H1 (cell line): Measurements from ENCODE around the gene TMEM39A. TPM values are rescaled to one million over a fixed set of nuclear protein-coding genes. Genes with fewer than 3 reads are reported as not detected.

Experiments used
- CTCF ChIA-PET: fragments of 300-600 bp; sonication (Branson Sonifier 250); formaldehyde crosslinking; loops from one replicate; lab custom pipeline; 2021; ENCODE audit not compliant: partially characterized antibody; lab: Charles Lee
- POLR2A ChIA-PET: fragments of 300-600 bp; sonication (Branson Sonifier 250); formaldehyde crosslinking; loops from one replicate; lab custom pipeline; 2021; ENCODE audit warnings: inconsistent platforms; ENCODE audit not compliant: partially characterized antibody; lab: Charles Lee
- DNase-seq, 2 experiments: peaks; one replicate each; pipeline versions ENCODE4 v3.0.0 to v3.0.0-alpha.2; 2010 to 2022; ENCODE audit warnings: low spot score in 2 of 2, low read depth in 1 of 2, mixed read lengths in 1 of 2
- FAIRE-seq: peaks from 2 replicates; lab custom pipeline; 2011; peaks lifted over from hg19 to GRCh38; lab: Jason Lieb, UNC
- H2AFZ ChIP-seq: 2 replicates; pipeline ENCODE4 v1.8.1; 2012; ENCODE audit warnings: low read length, inconsistent platforms
- H2AK5ac ChIP-seq: 2 replicates; pipeline ENCODE4 v1.6.1; 2013; ENCODE audit warnings: low read depth, low read length
- H2BK120ac ChIP-seq: replicated peaks from 2 replicates; pipeline ENCODE3; 2013; ENCODE audit warnings: low read depth, low read length, inconsistent platforms
- H2BK12ac ChIP-seq: 2 replicates; pipeline ENCODE4 v1.6.1; 2013; ENCODE audit warnings: low read depth, low read length
- H2BK15ac ChIP-seq: 2 replicates; pipeline ENCODE4 v1.6.1; 2013; ENCODE audit warnings: low read length
- H2BK20ac ChIP-seq: 2 replicates; pipeline ENCODE4 v1.6.1; 2013; ENCODE audit warnings: low read length
- H2BK5ac ChIP-seq: 2 replicates; pipeline ENCODE4 v1.6.1; 2013; ENCODE audit warnings: low read depth, low read length
- H3K14ac ChIP-seq: 2 replicates; pipeline ENCODE4 v1.6.1; 2013; ENCODE audit warnings: inconsistent platforms; ENCODE audit not compliant: insufficient read length
- H3K18ac ChIP-seq: 2 replicates; pipeline ENCODE4 v1.6.1; 2013; ENCODE audit warnings: low read length; ENCODE audit errors: extremely low read depth
- H3K23ac ChIP-seq: 2 replicates; pipeline ENCODE4 v1.6.1; 2013; ENCODE audit warnings: inconsistent platforms; ENCODE audit not compliant: insufficient read length
- H3K23me2 ChIP-seq: 2 replicates; pipeline ENCODE4 v1.6.1; 2013; ENCODE audit warnings: low read depth, low read length
- H3K27ac ChIP-seq: 2 replicates; pipeline ENCODE4 v1.6.1; 2011; ENCODE audit warnings: low read depth, low read length, inconsistent platforms
- H3K27me3 ChIP-seq, 4 experiments: replicated peaks in 1 of 4; 1 replicate in 1 of 4; 2 replicates in 3 of 4; pipeline versions ENCODE4 v1.6.1 to v1.8.1; 2011 to 2013; ENCODE audit warnings: low read length in 3 of 4, mild to moderate bottlenecking in 3 of 4, inconsistent platforms in 2 of 4, mixed read lengths in 2 of 4, moderate library complexity in 1 of 4; ENCODE audit not compliant: control insufficient read depth in 3 of 4, insufficient read depth in 3 of 4; ENCODE audit errors: extremely low read depth in 1 of 4
- H3K36me3 ChIP-seq, 4 experiments: 2 replicates each; pipeline versions ENCODE4 v1.6.1 to v1.8.1; 2011 to 2013; ENCODE audit warnings: mild to moderate bottlenecking in 4 of 4, low read length in 3 of 4, moderate library complexity in 2 of 4, control low read depth in 1 of 4, inconsistent platforms in 1 of 4; ENCODE audit not compliant: insufficient read depth in 4 of 4, control insufficient read depth in 2 of 4
- H3K4ac ChIP-seq: replicated peaks from 2 replicates; pipeline ENCODE3; 2013; ENCODE audit warnings: low read length, low read depth, mixed read lengths, inconsistent platforms; ENCODE audit not compliant: insufficient read length
- H3K4me1 ChIP-seq, 4 experiments: replicated peaks in 1 of 4; 1 replicate in 1 of 4; 2 replicates in 3 of 4; pipeline versions ENCODE4 v1.6.1 to v1.8.1; 2011 to 2013; ENCODE audit warnings: low read length in 3 of 4, inconsistent platforms in 2 of 4, mixed read lengths in 1 of 4; ENCODE audit not compliant: insufficient read depth in 4 of 4, control insufficient read depth in 3 of 4
- H3K4me2 ChIP-seq, 2 experiments: 2 replicates each; pipeline versions ENCODE4 v1.6.1 to v1.8.1; 2011 to 2013; ENCODE audit warnings: low read depth in 2 of 2, low read length in 2 of 2, control low read depth in 1 of 2, inconsistent platforms in 1 of 2, mild to moderate bottlenecking in 1 of 2; ENCODE audit not compliant: insufficient read depth in 1 of 2
- H3K4me3 ChIP-seq, 4 experiments: fragments of 200-600, 300-600 bp in 1 of 4; sonication (generic), shearing (Covaris generic), sonication (Bioruptor Twin) in 1 of 4; 2 replicates each; pipeline versions ENCODE4 v1.5.1 to v1.8.1; 2011 to 2016; ENCODE audit warnings: low read length in 4 of 4, low read depth in 3 of 4, control low read depth in 2 of 4, inconsistent platforms in 2 of 4, mild to moderate bottlenecking in 2 of 4, mixed read lengths in 1 of 4, moderate library complexity in 1 of 4; ENCODE audit not compliant: insufficient read depth in 2 of 4; ENCODE audit errors: extremely low read depth in 1 of 4
- H3K56ac ChIP-seq: replicated peaks from 2 replicates; pipeline ENCODE3; 2013; ENCODE audit warnings: low read depth, mild to moderate bottlenecking, mixed read lengths, low read length, inconsistent platforms; ENCODE audit not compliant: insufficient read length
- H3K79me1 ChIP-seq: 2 replicates; pipeline ENCODE4 v1.6.1; 2013; ENCODE audit warnings: low read depth, low read length, control low read depth
- H3K79me2 ChIP-seq, 2 experiments: 2 replicates each; pipeline versions ENCODE4 v1.6.1 to v1.8.1; 2012 to 2013; ENCODE audit warnings: low read length in 2 of 2, mild to moderate bottlenecking in 2 of 2, inconsistent platforms in 1 of 2; ENCODE audit not compliant: insufficient read depth in 2 of 2, control insufficient read depth in 1 of 2
- H3K9ac ChIP-seq, 4 experiments: replicated peaks in 1 of 4; 1 replicate in 1 of 4; 2 replicates in 3 of 4; pipeline versions ENCODE4 v1.6.1 to v1.8.1; 2011 to 2013; ENCODE audit warnings: low read depth in 3 of 4, low read length in 3 of 4, control low read depth in 2 of 4, mild to moderate bottlenecking in 2 of 4, moderate library complexity in 2 of 4, inconsistent platforms in 1 of 4; ENCODE audit errors: extremely low read depth in 1 of 4
- H3K9me3 ChIP-seq, 2 experiments: 2 replicates each; pipeline versions ENCODE4 v1.6.1 to v1.8.1; 2012 to 2013; ENCODE audit warnings: mild to moderate bottlenecking in 2 of 2, moderate library complexity in 2 of 2, control low read depth in 1 of 2, inconsistent platforms in 1 of 2, low read depth in 1 of 2, low read length in 1 of 2, mixed read lengths in 1 of 2; ENCODE audit not compliant: insufficient read depth in 2 of 2
- H4K20me1 ChIP-seq, 2 experiments: replicated peaks in 1 of 2; 2 replicates each; pipeline versions ENCODE3 to v1.8.1; 2011 to 2013; ENCODE audit warnings: inconsistent platforms in 2 of 2, low read length in 2 of 2, mild to moderate bottlenecking in 1 of 2; ENCODE audit not compliant: insufficient read depth in 2 of 2, control insufficient read depth in 1 of 2
- H4K5ac ChIP-seq: 2 replicates; pipeline ENCODE4 v1.6.1; 2013; ENCODE audit warnings: low read length, low read depth, mixed read lengths, inconsistent platforms; ENCODE audit not compliant: insufficient read length
- H4K8ac ChIP-seq: 2 replicates; pipeline ENCODE4 v1.8.0; 2013; ENCODE audit warnings: mild to moderate bottlenecking, moderate library complexity, low read length, inconsistent platforms; ENCODE audit not compliant: insufficient read depth; ENCODE audit errors: extremely low read depth
- H4K91ac ChIP-seq: replicated peaks from 2 replicates; pipeline ENCODE3; 2013; ENCODE audit warnings: low read length, mixed read lengths, inconsistent platforms; ENCODE audit not compliant: insufficient read length
- BRCA1 ChIP-seq: IDR thresholded peaks from 2 replicates; pipeline ENCODE4 v1.6.1; 2012; ENCODE audit warnings: low read depth, low read length, improper control_type of control experiment
- HDAC6 ChIP-seq: IDR thresholded peaks from one replicate; pipeline ENCODE4 v1.7.1; 2012; ENCODE audit warnings: low read depth, mild to moderate bottlenecking, inconsistent platforms, low read length, moderate library complexity
- JUND ChIP-seq: IDR thresholded peaks from 2 replicates; pipeline ENCODE4 v1.6.1; 2011; ENCODE audit warnings: mild to moderate bottlenecking, improper control_type of control experiment, low read length
- KDM1A ChIP-seq: fragments of 200-600, 300-600 bp; sonication (generic); IDR thresholded peaks from 2 replicates; pipeline ENCODE4 v1.7.1; 2016; ENCODE audit warnings: mild to moderate bottlenecking, low read length, borderline replicate concordance
- SP2 ChIP-seq: IDR thresholded peaks from 2 replicates; pipeline ENCODE4 v1.6.1; 2012; ENCODE audit warnings: mild to moderate bottlenecking, low read length, inconsistent platforms
- WGBS, 2 experiments: shearing (Covaris generic) in 1 of 2; methylation state at CpG; one replicate each; pipeline versions ENCODE4 v1.1.6 to v1.1.7; 2013 to 2015; ENCODE audit warnings: low lambda C conversion rate in 2 of 2, mixed read lengths in 2 of 2, inconsistent platforms in 1 of 2, low coverage in 1 of 2, missing lambda C conversion rate in 1 of 2; ENCODE audit not compliant: insufficient replicate concordance in 2 of 2, insufficient coverage in 1 of 2, insufficient read length in 1 of 2; ENCODE audit errors: extremely low coverage in 1 of 2, missing lambda C conversion rate in 1 of 2; 5-methylcytosine and 5-hydroxymethylcytosine counted together
- long read RNA-seq, 2 experiments: library from RNA in 1 of 2; library from capped mRNA in 1 of 2; stranded (forward); transcript quantifications; one replicate each; pipeline ENCODE4 v2.0.0, GENCODE V29; 2021; ENCODE audit warnings: inconsistent platforms in 1 of 2
- polyA minus RNA-seq, 3 experiments: library from RNA; depleted of rRNA, polyadenylated mRNA; stranded (reverse); fragments of >200 nt; gene quantifications; 1 replicate in 2 of 3; 2 replicates in 1 of 3; pipeline ENCODE4 v1.2.3, GENCODE V29; 2011
- polyA plus RNA-seq, 7 experiments: library from polyadenylated mRNA; depleted of rRNA in 3 of 7; stranded (reverse) in 5 of 7; unstranded in 2 of 7; fragments of >200 nt in 5 of 7; fragments of 200-250 nt in 2 of 7; gene quantifications; 1 replicate in 5 of 7; 2 replicates in 1 of 7; 4 replicates in 1 of 7; pipeline versions ENCODE4 v1.2.1 to v1.2.3, GENCODE V29; 2011 to 2013; ENCODE audit warnings: missing spikeins in 2 of 7, mixed read lengths in 2 of 7
- total RNA-seq: library from RNA; stranded (reverse); fragmentation: NEBNext Ultra II Directional; extraction: Animal tissue kit (Norgen Biotek cat#: 25700); gene quantifications from 2 replicates; pipeline ENCODE4 v1.2.1, GENCODE V29; 2021

The TMEM39A gene, protein sequence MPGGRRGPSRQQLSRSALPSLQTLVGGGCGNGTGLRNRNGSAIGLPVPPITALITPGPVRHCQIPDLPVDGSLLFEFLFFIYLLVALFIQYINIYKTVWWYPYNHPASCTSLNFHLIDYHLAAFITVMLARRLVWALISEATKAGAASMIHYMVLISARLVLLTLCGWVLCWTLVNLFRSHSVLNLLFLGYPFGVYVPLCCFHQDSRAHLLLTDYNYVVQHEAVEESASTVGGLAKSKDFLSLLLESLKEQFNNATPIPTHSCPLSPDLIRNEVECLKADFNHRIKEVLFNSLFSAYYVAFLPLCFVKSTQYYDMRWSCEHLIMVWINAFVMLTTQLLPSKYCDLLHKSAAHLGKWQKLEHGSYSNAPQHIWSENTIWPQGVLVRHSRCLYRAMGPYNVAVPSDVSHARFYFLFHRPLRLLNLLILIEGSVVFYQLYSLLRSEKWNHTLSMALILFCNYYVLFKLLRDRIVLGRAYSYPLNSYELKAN
- total RNA-seq (36.1 and 43.7 TPM in 2 replicates), polyA plus RNA-seq (2011; rRNA removed) (17.3 and 26.8 TPM in 2 replicates), polyA minus RNA-seq (2011; rRNA and poly(A)+ RNA removed) (59.8 and 97.0 TPM in 2 replicates)
- polyA plus RNA-seq (2011; cell fraction: cytosol; rRNA removed), result 16.5 TPM
- 32.4 TPM for polyA plus RNA-seq (2011; cell fraction: nucleus; rRNA removed)
- 30.0 to 37.6 TPM (median 31.5 TPM) in 4 replicates for polyA plus RNA-seq (2012, experiment 1 of 2)
- 16.3 TPM for polyA plus RNA-seq (2012, experiment 2 of 2)
- 28.2 TPM for polyA plus RNA-seq (2013, experiment 1 of 2)
- 27.4 TPM for polyA plus RNA-seq (2013, experiment 2 of 2)
- 9.2 TPM for polyA minus RNA-seq (2011; cell fraction: cytosol; rRNA and poly(A)+ RNA removed)
- polyA minus RNA-seq (2011; cell fraction: nucleus; rRNA and poly(A)+ RNA removed), result 57.6 TPM
- long read RNA-seq, experiment 1, partial matches to known transcripts, result 12 of 28 reads
- long read RNA-seq, experiment 1, other reads (novel, unspliced or antisense), result 16 of 28 reads
- long read RNA-seq, experiment 2, full-length matches to known transcripts, result 30 of 72 reads
- long read RNA-seq, experiment 2, partial matches to known transcripts, result 27 of 72 reads
- long read RNA-seq, experiment 2, other reads (novel, unspliced or antisense), result 15 of 72 reads

GRCh38 chr3:119463171-119464169, at the start of gene TMEM39A:
TSS of gene TMEM39A (minus strand) at chr3:119463615. CDS start at chr3:119462074, 1,541 bp downstream.
- peak within 1 kb of the TSS; percentile 28 for H3K23ac ChIP-seq
- peaks cover 0 to 2% of the 10 kb centered on the region in 2 experiments for H4K20me1 ChIP-seq
- ChIA-PET CTCF (interaction anchor here (0.6 to 2.3 kb wide), 5 partner anchors 10 to 329 kb away, joined by 3 to 8 read pairs (median 4); no protein-coding TSS in a partner anchor), POLR2A (interaction anchor here (0.5 to 3.3 kb wide), 19 partner anchors 9 to 632 kb away, joined by 3 to 24 read pairs (median 4); partner anchors contain the start of genes ADPRH, B4GALT4, COX17 and TIMMDC1)
- no peak within 1 kb of the TSS for H2BK15ac ChIP-seq
- peaks cover 7 to 39% of the 10 kb centered on the region in 2 experiments for H3K79me2 ChIP-seq
- peak within 1 kb of the TSS; percentile 17; the same call in 1 of the 2 replicates for H2AK5ac ChIP-seq
- peak within 1 kb of the TSS; percentile 73; the same call in 1 of the 2 replicates for H3K18ac ChIP-seq
- peak within 1 kb of the TSS; percentile 27 for H3K14ac ChIP-seq
- peaks cover 0 to 5% (median 1%) of the 10 kb centered on the region in 4 experiments; a peak in 5 of 7 replicates for H3K4me1 ChIP-seq
- H3K27me3 ChIP-seq, result no peaks in the 10 kb centered on the region
- H3K79me1 ChIP-seq, result peaks cover 2% of the 10 kb centered on the region; the same call in 1 of the 2 replicates
- peak within 1 kb of the TSS; percentile 80 to 97 (median 92) for H3K9ac ChIP-seq
- H3K23me2 ChIP-seq, result peaks cover 4% of the 10 kb centered on the region
- H3K4me2 ChIP-seq, result peak within 1 kb of the TSS; percentile 74 to 75
- no peak within 1 kb of the TSS for H2BK20ac ChIP-seq
- H2BK120ac ChIP-seq, result no peak within 1 kb of the TSS
- DNase-seq (peak; percentile 93 to 100), FAIRE-seq (peak; percentile 71)
- H3K4me3 ChIP-seq, result peak within 1 kb of the TSS; percentile 88 to 98 (median 95)
- peak within 1 kb of the TSS; percentile 98 for H4K8ac ChIP-seq
- peak within 1 kb of the TSS; percentile 72 for H3K56ac ChIP-seq
- peak within 1 kb of the TSS; percentile 96 for H4K5ac ChIP-seq
- H3K27ac ChIP-seq, result peak within 1 kb of the TSS; percentile 84
- H3K36me3 ChIP-seq, result peaks cover 2 to 32% (median 7%) of the 10 kb centered on the region in 4 experiments; a peak in 6 of 8 replicates
- H2AFZ ChIP-seq, result peak within 1 kb of the TSS; percentile 92
- H3K4ac ChIP-seq, result peak within 1 kb of the TSS; percentile 99
- WGBS, 2 experiments, result 9% methylated on average over 41 of the region's 51 CpGs; no CpG with 5 or more reads in 1 of the 2 experiments
- H3K9me3 ChIP-seq, result no peaks in the 10 kb centered on the region
- peak within 1 kb of the TSS; percentile 83 for H2BK5ac ChIP-seq
- H4K91ac ChIP-seq, result peak within 1 kb of the TSS; percentile 97
- peak within 1 kb of the TSS; percentile 7; the same call in 1 of the 2 replicates for H2BK12ac ChIP-seq
- TF ChIP-seq BRCA1, result no peak; the same call in 1 of the 2 replicates
- TF ChIP-seq HDAC6, result no peak
- TF ChIP-seq JUND, result peak; percentile 83; the same call in 1 of the 2 replicates
- TF ChIP-seq SP2, result no peak
- TF ChIP-seq KDM1A, result no peak
